Measurements from ENCODE around the gene CHL1.

CHL1 gene

GRCh38 chr3:192215-192929, 4.2 kb upstream of the CHL1 start:
- H3K4me3 ChIP-seq (ENCODE audit: low read depth in 1 of 2, low read length in 2 of 2) = no peak overlapping the region
- no peaks in the 10 kb centered on the region for H3K9me3 ChIP-seq (ENCODE audit: insufficient read depth, low read length, severe bottlenecking)
- no peak overlapping the region for H3K4me2 ChIP-seq (ENCODE audit: insufficient read depth, low read length)
- no peaks in the 10 kb centered on the region for H3K79me2 ChIP-seq (ENCODE audit: insufficient read depth, low read length)
- ATAC-seq (ENCODE audit: insufficient read depth, low read depth) (no peak), DNase-seq (no peak)
- H3K36me3 ChIP-seq (ENCODE audit: insufficient read depth, low read length) = no peaks in the 10 kb centered on the region
- no peak overlapping the region for H3K9ac ChIP-seq (ENCODE audit: low read depth, low read length)
- H3K27ac ChIP-seq (ENCODE audit: low read length) = no peak overlapping the region
- H2AFZ ChIP-seq (ENCODE audit: low read depth, low read length) = no peak overlapping the region
- H3K27me3 ChIP-seq (ENCODE audit: insufficient read depth, low read length, poor library complexity) = no peaks in the 10 kb centered on the region
- TF ChIP-seq CTCF (IDR thresholded peaks at IDR 0.05; ENCODE audit: borderline replicate concordance, extremely low read depth, low read length, poor library complexity, severe bottlenecking) (no peak), EZH2 (IDR thresholded peaks at IDR 0.05; ENCODE audit: borderline replicate concordance, low read depth, low read length, severe bottlenecking) (no peak)
- H4K20me1 ChIP-seq (ENCODE audit: insufficient read depth, low read length) = no peaks in the 10 kb centered on the region
- H3K4me1 ChIP-seq (ENCODE audit: insufficient read depth, low read length) = no peaks in the 10 kb centered on the region

- H3K4me1 ChIP-seq (ENCODE audit: insufficient read depth, low read length) = no peaks in the 10 kb centered on the region
- H3K79me2 ChIP-seq (ENCODE audit: insufficient read depth, low read length) = no peaks in the 10 kb centered on the region
- no peak overlapping the region for H3K27ac ChIP-seq (ENCODE audit: low read length)
- H4K20me1 ChIP-seq (ENCODE audit: insufficient read depth, low read length) = no peaks in the 10 kb centered on the region
- no peak overlapping the region for H2AFZ ChIP-seq (ENCODE audit: low read depth, low read length)
- H3K4me2 ChIP-seq (ENCODE audit: insufficient read depth, low read length) = no peak overlapping the region
- DNase-seq = no peak
- H3K4me3 ChIP-seq (ENCODE audit: low read depth in 1 of 2, low read length in 2 of 2) = no peak overlapping the region
- H3K9ac ChIP-seq (ENCODE audit: low read depth, low read length) = no peak overlapping the region
- ATAC-seq (ENCODE audit: insufficient read depth, low read depth) = no peak
- TF ChIP-seq EZH2 (IDR thresholded peaks at IDR 0.05; ENCODE audit: borderline replicate concordance, low read depth, low read length, severe bottlenecking) = no peak
- TF ChIP-seq CTCF (IDR thresholded peaks at IDR 0.05; ENCODE audit: borderline replicate concordance, extremely low read depth, low read length, poor library complexity, severe bottlenecking) = no peak
- no peaks in the 10 kb centered on the region for H3K36me3 ChIP-seq (ENCODE audit: insufficient read depth, low read length)
- H3K9me3 ChIP-seq (ENCODE audit: insufficient read depth, low read length, severe bottlenecking) = no peaks in the 10 kb centered on the region
- no peaks in the 10 kb centered on the region for H3K27me3 ChIP-seq (ENCODE audit: insufficient read depth, low read length, poor library complexity)
These were observed 2.6 kb upstream of the CHL1 start for GRCh38 chr3:194001-194400.

- Histone ChIP-seq H3K36me3 (ENCODE audit: insufficient read depth, low read length) (no peaks in the 10 kb centered on the region), H3K9me3 (ENCODE audit: insufficient read depth, low read length, severe bottlenecking) (no peaks in the 10 kb centered on the region), H3K27me3 (ENCODE audit: insufficient read depth, low read length, poor library complexity) (no peaks in the 10 kb centered on the region), H3K79me2 (ENCODE audit: insufficient read depth, low read length) (no peaks in the 10 kb centered on the region), H3K4me2 (ENCODE audit: insufficient read depth, low read length) (no peak overlapping the region), H3K9ac (ENCODE audit: low read depth, low read length) (no peak overlapping the region), H2AFZ (ENCODE audit: low read depth, low read length) (no peak overlapping the region), H3K27ac (ENCODE audit: low read length) (no peak overlapping the region), H3K4me1 (ENCODE audit: insufficient read depth, low read length) (no peaks in the 10 kb centered on the region), H3K4me3 (ENCODE audit: low read depth in 1 of 2, low read length in 2 of 2) (no peak overlapping the region), H4K20me1 (ENCODE audit: insufficient read depth, low read length) (no peaks in the 10 kb centered on the region)
- no peak for ATAC-seq (ENCODE audit: insufficient read depth, low read depth)
- TF ChIP-seq CTCF (IDR thresholded peaks at IDR 0.05; ENCODE audit: borderline replicate concordance, extremely low read depth, low read length, poor library complexity, severe bottlenecking) = no peak
- no peak for TF ChIP-seq EZH2 (IDR thresholded peaks at IDR 0.05; ENCODE audit: borderline replicate concordance, low read depth, low read length, severe bottlenecking)
- no peak for DNase-seq
These were observed 2.1 kb upstream of the CHL1 start for GRCh38 chr3:194421-194820.

All from DND-41 (cell line).